Stimulated activated naive CD8-positive, alpha-beta T cell treated with anti-CD3 and anti-CD28 coated beads, Interleukin-15, amount 100 ng/mL, for 72 hours (primary cell): ENCODE measurements around the gene FAM210A.
"Not testable (repeated sequence)": the region's sequence is repeated elsewhere in the genome, so short reads cannot be mapped to it uniquely, and the experiment has no call there.

Experiments used
- ATAC-seq: fragments of 150-1000 bp; cut with Tn5 transposase; 2 replicates; pipeline ENCODE4 v1.10.0; 2021; ENCODE audit warnings: mild to moderate bottlenecking, moderate library complexity
- DNase-seq, 2 donors: peaks; one replicate each; pipeline ENCODE4 v3.0.0; 2021 to 2022
- H3K27ac Mint-ChIP-seq, 2 donors: one replicate each; pipeline ENCODE4 v1.8.0; 2022; ENCODE audit warnings: mild to moderate bottlenecking in 2 of 2, mixed read lengths in 2 of 2, moderate library complexity in 2 of 2
- H3K27me3 Mint-ChIP-seq: one replicate; pipeline ENCODE4 v1.8.0; 2022; ENCODE audit warnings: mixed read lengths
- H3K4me1 Mint-ChIP-seq: one replicate; pipeline ENCODE4 v1.8.0; 2022; ENCODE audit warnings: mild to moderate bottlenecking, mixed read lengths
- H3K4me3 Mint-ChIP-seq, 2 donors: one replicate each; pipeline ENCODE4 v1.8.0; 2022; ENCODE audit warnings: mild to moderate bottlenecking in 2 of 2, mixed read lengths in 2 of 2, moderate library complexity in 1 of 2
- H3K9me3 Mint-ChIP-seq, 2 donors: one replicate each; pipeline ENCODE4 v1.8.0; 2022; ENCODE audit warnings: mixed read lengths in 2 of 2

The FAM210A gene

GRCh38 chr18:13726232-13726971 lies at the start of gene FAM210A, which contains the start of gene RNMT:
Gene FAM210A (minus strand): TSS chr18:13726558. CDS start chr18:13682077, 44,481 bp downstream.
Gene RNMT (plus strand): TSS chr18:13726673. CDS start chr18:13731518, 4,845 bp downstream.
- H3K27me3 Mint-ChIP-seq, result no peaks in the 10 kb centered on the region
- peak within 1 kb of the TSS; percentile 83 to 98 for H3K4me3 Mint-ChIP-seq
- ATAC-seq, result peak; percentile 97
- peak within 1 kb of the TSS; percentile 98 to 99 for H3K27ac Mint-ChIP-seq
- H3K4me1 Mint-ChIP-seq, result peaks cover 72% of the 10 kb centered on the region
- peak; percentile 87 to 93 for DNase-seq
- H3K9me3 Mint-ChIP-seq, result no peaks in the 10 kb centered on the region

GRCh38 chr18:13775058-13775457 lies 48.7 kb upstream of the FAM210A start:
- Mint-ChIP-seq H3K9me3 (peaks cover 0 to 11% of the 10 kb centered on the region in 2 donors), H3K4me1 (no peaks in the 10 kb centered on the region), H3K4me3 (no peak overlapping the region), H3K27me3 (peaks cover 13% of the 10 kb centered on the region), H3K27ac (no peak overlapping the region)
- no peak for DNase-seq
- ATAC-seq, result no peak

GRCh38 chr18:13762690-13763439 lies 36.5 kb upstream of the FAM210A start:
- Mint-ChIP-seq H3K4me1 (no peaks in the 10 kb centered on the region), H3K27ac (peak overlapping the region in 1 of 2 donors; percentile 22), H3K4me3 (no peak overlapping the region), H3K9me3 (peaks cover 22 to 51% of the 10 kb centered on the region in 2 donors), H3K27me3 (no peaks in the 10 kb centered on the region)
- ATAC-seq (no peak), DNase-seq (no peak)

GRCh38 chr18:13760047-13760446 lies 33.7 kb upstream of the FAM210A start:
- Mint-ChIP-seq H3K27me3 (no peaks in the 10 kb centered on the region), H3K9me3 (peaks cover 17 to 23% of the 10 kb centered on the region in 2 donors), H3K4me1 (no peaks in the 10 kb centered on the region), H3K4me3 (no peak overlapping the region), H3K27ac (no peak overlapping the region)
- ATAC-seq (no peak), DNase-seq (no peak)

- no peak overlapping the region for H3K4me3 Mint-ChIP-seq
- DNase-seq, result no peak
- H3K4me1 Mint-ChIP-seq, result no peaks in the 10 kb centered on the region
- H3K9me3 Mint-ChIP-seq, result peaks cover 6 to 8% of the 10 kb centered on the region in 2 donors
- H3K27ac Mint-ChIP-seq, result no peak overlapping the region
- H3K27me3 Mint-ChIP-seq, result no peaks in the 10 kb centered on the region
- ATAC-seq, result no peak
These were observed 32.3 kb upstream of the FAM210A start for GRCh38 chr18:13758622-13759021.

- no peak for DNase-seq
- no peak for ATAC-seq
These were observed 30.3 kb upstream of the FAM210A start for GRCh38 chr18:13756671-13757070.

GRCh38 chr18:13756261-13756660 lies 29.9 kb upstream of the FAM210A start:
- H3K27ac Mint-ChIP-seq, result no peak overlapping the region
- no peaks in the 10 kb centered on the region for H3K9me3 Mint-ChIP-seq
- no peaks in the 10 kb centered on the region for H3K4me1 Mint-ChIP-seq
- no peak overlapping the region for H3K4me3 Mint-ChIP-seq
- H3K27me3 Mint-ChIP-seq, result no peaks in the 10 kb centered on the region
- no peak for DNase-seq
- ATAC-seq, result no peak

More at GRCh38 chr18:13756671-13757070, 30.3 kb upstream of the FAM210A start:
- H3K9me3 Mint-ChIP-seq, result no peaks in the 10 kb centered on the region
- H3K27ac Mint-ChIP-seq, result no peak overlapping the region
- H3K4me3 Mint-ChIP-seq, result no peak overlapping the region
- H3K27me3 Mint-ChIP-seq, result no peaks in the 10 kb centered on the region
- H3K4me1 Mint-ChIP-seq, result no peaks in the 10 kb centered on the region

DNA sequence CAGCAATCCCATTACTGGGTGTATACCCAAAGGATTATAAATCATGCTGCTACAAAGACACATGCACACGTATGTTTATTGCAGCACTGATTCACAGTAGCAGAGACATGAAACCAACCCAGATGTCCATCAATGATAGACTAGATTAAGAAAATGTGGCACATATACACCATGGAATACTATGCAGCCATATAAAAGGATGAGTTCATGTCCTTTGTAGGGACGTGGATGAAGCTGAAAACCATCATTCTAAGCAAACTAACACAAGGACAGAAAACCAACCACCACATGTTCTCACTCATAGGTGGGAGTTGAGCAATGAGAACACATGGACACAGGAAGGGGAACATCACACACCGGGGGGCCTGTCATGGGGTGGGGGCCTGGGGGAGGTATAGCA lies 25.2 kb upstream of the FAM210A start:
- H3K4me3 Mint-ChIP-seq, H3K9me3 Mint-ChIP-seq, H3K27me3 Mint-ChIP-seq, ATAC-seq, DNase-seq, H3K4me1 Mint-ChIP-seq, H3K27ac Mint-ChIP-seq: not testable (repeated sequence)

GRCh38 chr18:13746633-13747032 lies 20.3 kb upstream of the FAM210A start:
- no peak overlapping the region for H3K4me3 Mint-ChIP-seq
- ATAC-seq (no peak), DNase-seq (no peak)
- H3K9me3 Mint-ChIP-seq, result no peaks in the 10 kb centered on the region
- H3K4me1 Mint-ChIP-seq, result peaks cover 5% of the 10 kb centered on the region
- no peak overlapping the region for H3K27ac Mint-ChIP-seq
- H3K27me3 Mint-ChIP-seq, result no peaks in the 10 kb centered on the region

DNA sequence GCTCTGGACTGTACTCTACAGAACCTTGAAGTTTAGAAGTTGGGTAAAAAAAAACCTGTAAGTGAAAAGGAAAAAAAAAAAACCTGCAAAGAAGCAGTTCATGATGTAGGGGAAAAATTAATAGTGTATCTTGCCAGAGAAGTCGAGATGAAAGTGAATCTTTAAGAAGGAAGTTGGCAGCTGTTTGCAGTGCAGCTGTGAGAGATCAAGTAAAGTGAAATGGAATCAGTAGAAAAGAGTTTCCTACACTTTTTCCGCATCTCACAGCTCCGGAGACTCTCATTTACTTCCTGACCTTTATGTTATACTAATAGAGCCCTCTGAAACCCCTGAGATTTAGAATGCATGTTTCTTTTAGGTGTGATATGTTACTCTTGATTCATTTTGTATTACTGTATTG lies 19.3 kb upstream of the FAM210A start:
- no peak for DNase-seq
- no peaks in the 10 kb centered on the region for H3K27me3 Mint-ChIP-seq
- peaks cover 5% of the 10 kb centered on the region for H3K4me1 Mint-ChIP-seq
- no peak overlapping the region for H3K27ac Mint-ChIP-seq
- no peak for ATAC-seq
- H3K4me3 Mint-ChIP-seq, result no peak overlapping the region
- no peaks in the 10 kb centered on the region for H3K9me3 Mint-ChIP-seq

GRCh38 chr18:13735681-13736080 lies 9.3 kb upstream of the FAM210A start:
- DNase-seq, result no peak
- H3K27ac Mint-ChIP-seq, result no peak overlapping the region
- H3K27me3 Mint-ChIP-seq, result no peaks in the 10 kb centered on the region
- no peak for ATAC-seq
- peaks cover 9% of the 10 kb centered on the region for H3K4me1 Mint-ChIP-seq
- peaks cover 0 to 4% of the 10 kb centered on the region in 2 donors for H3K9me3 Mint-ChIP-seq
- no peak overlapping the region for H3K4me3 Mint-ChIP-seq

- H3K4me1 Mint-ChIP-seq, result peaks cover 44% of the 10 kb centered on the region
- no peak for ATAC-seq
- H3K9me3 Mint-ChIP-seq, result peaks cover 0 to 4% of the 10 kb centered on the region in 2 donors
These were observed 4.1 kb upstream of the FAM210A start for GRCh38 chr18:13730481-13730880.

DNA sequence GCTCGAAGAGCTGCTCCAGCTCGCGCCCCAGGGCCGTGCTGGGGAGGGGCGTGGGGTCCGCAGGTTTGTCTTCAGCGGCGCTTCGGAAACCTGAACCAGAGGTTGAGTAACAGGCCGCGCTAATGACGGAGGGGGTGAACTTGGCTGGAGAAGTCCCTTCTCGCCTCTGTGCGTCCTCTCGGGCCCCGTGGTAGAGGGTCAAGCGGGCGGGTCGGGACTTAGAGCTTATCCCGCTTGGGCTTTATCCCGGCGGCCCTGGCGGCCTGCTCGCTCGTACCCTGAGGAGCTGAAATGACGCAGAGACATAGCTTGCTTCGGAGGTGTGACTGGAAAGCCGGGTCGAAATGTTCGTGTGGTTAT lies 594 bp upstream of the FAM210A start:
- ATAC-seq, result peak; percentile 35
- no peaks in the 10 kb centered on the region for H3K27me3 Mint-ChIP-seq
- peak overlapping the region; percentile 98 to 99 for H3K27ac Mint-ChIP-seq
- DNase-seq, result peak in 1 of 2 donors; percentile 34
- H3K4me3 Mint-ChIP-seq, result peak overlapping the region; percentile 83 to 98
- H3K9me3 Mint-ChIP-seq, result no peaks in the 10 kb centered on the region
- peaks cover 71% of the 10 kb centered on the region for H3K4me1 Mint-ChIP-seq

More at GRCh38 chr18:13730481-13730880, 4.1 kb upstream of the FAM210A start:
- H3K27me3 Mint-ChIP-seq, result no peaks in the 10 kb centered on the region
- H3K4me3 Mint-ChIP-seq, result no peak overlapping the region
- DNase-seq, result no peak
- H3K27ac Mint-ChIP-seq, result no peak overlapping the region

GRCh38 chr18:13725566-13726231 lies 659 bp downstream of the FAM210A start:
- H3K9me3 Mint-ChIP-seq, result no peaks in the 10 kb centered on the region
- H3K27me3 Mint-ChIP-seq, result no peaks in the 10 kb centered on the region
- no peak for ATAC-seq
- H3K27ac Mint-ChIP-seq, result peak overlapping the region; percentile 80 to 99
- DNase-seq, result no peak
- peak overlapping the region; percentile 83 to 98 for H3K4me3 Mint-ChIP-seq
- peaks cover 74% of the 10 kb centered on the region for H3K4me1 Mint-ChIP-seq

- no peaks in the 10 kb centered on the region for H3K9me3 Mint-ChIP-seq
- H3K27me3 Mint-ChIP-seq, result no peaks in the 10 kb centered on the region
- no peak overlapping the region for H3K27ac Mint-ChIP-seq
- peaks cover 74% of the 10 kb centered on the region for H3K4me1 Mint-ChIP-seq
- ATAC-seq, result no peak
- H3K4me3 Mint-ChIP-seq, result no peak overlapping the region
- no peak for DNase-seq
These were observed 5.5 kb downstream of the FAM210A start for GRCh38 chr18:13720847-13721246.

GRCh38 chr18:13720123-13720522 lies 6.2 kb downstream of the FAM210A start:
- Mint-ChIP-seq H3K27me3 (no peaks in the 10 kb centered on the region), H3K9me3 (no peaks in the 10 kb centered on the region), H3K4me1 (peaks cover 67% of the 10 kb centered on the region), H3K27ac (no peak overlapping the region), H3K4me3 (no peak overlapping the region)
- ATAC-seq (no peak), DNase-seq (no peak)
